Karpas-422 (cell line): ENCODE measurements around the gene MBP. TPM values are rescaled to one million over a fixed set of nuclear protein-coding genes. Genes with fewer than 3 reads are reported as not detected.

Source experiments
- DNase-seq: peaks from one replicate; pipeline ENCODE4 v3.0.0-alpha.2; 2015
- H2AFZ ChIP-seq: fragments of 200-600 bp; sonication (generic); 2 replicates; pipeline ENCODE4 v1.6.1; 2014; ENCODE audit warnings: antibody characterized with exemption, low read length, mixed read lengths
- H3K27ac ChIP-seq: fragments of 200-600 bp; sonication (generic); 2 replicates; pipeline ENCODE4 v1.5.1; 2014; ENCODE audit warnings: mild to moderate bottlenecking, low read length, moderate library complexity
- H3K27me3 ChIP-seq: fragments of 200-600 bp; sonication (generic); 2 replicates; pipeline ENCODE4 v1.6.1; 2014; ENCODE audit warnings: low read length, mixed read lengths
- H3K36me3 ChIP-seq: fragments of 200-600 bp; sonication (generic); 2 replicates; pipeline ENCODE4 v1.6.1; 2014; ENCODE audit warnings: low read length, mixed read lengths; ENCODE audit not compliant: insufficient read depth
- H3K4me1 ChIP-seq: fragments of 200-600 bp; sonication (generic); 2 replicates; pipeline ENCODE4 v1.6.1; 2014; ENCODE audit warnings: mild to moderate bottlenecking, low read length, mixed read lengths
- H3K4me2 ChIP-seq: fragments of 200-600 bp; sonication (generic); 2 replicates; pipeline ENCODE4 v1.6.1; 2014; ENCODE audit warnings: low read length, low read depth, mild to moderate bottlenecking; ENCODE audit not compliant: poor library complexity, severe bottlenecking
- H3K4me3 ChIP-seq: fragments of 200-600 bp; sonication (generic); 2 replicates; pipeline ENCODE4 v1.5.1; 2014; ENCODE audit warnings: mild to moderate bottlenecking, antibody characterized with exemption, low read length, mixed read lengths
- H3K79me2 ChIP-seq: fragments of 200-600 bp; sonication (generic); 2 replicates; pipeline ENCODE4 v1.6.1; 2014; ENCODE audit warnings: mild to moderate bottlenecking, low read length, mixed read lengths
- H3K9ac ChIP-seq: fragments of 200-600 bp; sonication (generic); 2 replicates; pipeline ENCODE4 v1.6.0; 2014; ENCODE audit warnings: low read length
- H3K9me2 ChIP-seq: fragments of 200-600 bp; sonication (generic), shearing (Covaris generic); replicated peaks from 2 replicates; pipeline ENCODE4 v1.6.0; 2014; ENCODE audit warnings: mild to moderate bottlenecking, low read length, moderate library complexity; ENCODE audit not compliant: insufficient read depth
- H3K9me3 ChIP-seq: fragments of 300-700, 200-600 bp; sonication (generic); 2 replicates; pipeline ENCODE4 v1.6.1; 2014; ENCODE audit warnings: low read length, mixed read lengths
- H4K20me1 ChIP-seq: fragments of 200-600 bp; sonication (generic); 2 replicates; pipeline ENCODE4 v1.6.1; 2014; ENCODE audit warnings: mild to moderate bottlenecking, antibody characterized with exemption, low read length, low read depth; ENCODE audit not compliant: insufficient read depth
- total RNA-seq: library from RNA; depleted of rRNA; stranded (reverse); fragments of >200 nt; shearing (Covaris generic); gene quantifications from 2 replicates; pipeline ENCODE4 v1.2.3, GENCODE V29; 2014; ENCODE audit warnings: low replicate concordance

Gene MBP
- total RNA-seq, 1 experiment from 2014 or later: 67.8 TPM

GRCh38 chr18:76959605-76960004, 173.0 kb downstream of the MBP start:
- H3K4me1 ChIP-seq: peaks cover 35% of the 10 kb centered on the region
- peaks cover 19% of the 10 kb centered on the region for H3K36me3 ChIP-seq
- peaks cover 27% of the 10 kb centered on the region for H3K79me2 ChIP-seq
- H4K20me1 ChIP-seq: no peaks in the 10 kb centered on the region
- H3K4me2 ChIP-seq: no peak overlapping the region
- no peak for DNase-seq
- H3K9me3 ChIP-seq: no peaks in the 10 kb centered on the region
- H3K27me3 ChIP-seq: no peaks in the 10 kb centered on the region
- no peak overlapping the region for H3K9ac ChIP-seq
- H3K27ac ChIP-seq: no peak overlapping the region
- H3K9me2 ChIP-seq: no peaks in the 10 kb centered on the region
- H3K4me3 ChIP-seq: no peak overlapping the region
- H2AFZ ChIP-seq: no peak overlapping the region

GRCh38 chr18:76958692-76959341, 173.8 kb downstream of the MBP start:
- Histone ChIP-seq H2AFZ (no peak overlapping the region), H3K36me3 (peaks cover 24% of the 10 kb centered on the region), H3K27me3 (no peaks in the 10 kb centered on the region), H3K79me2 (peaks cover 20% of the 10 kb centered on the region), H3K4me2 (no peak overlapping the region), H3K27ac (no peak overlapping the region), H3K4me3 (no peak overlapping the region), H4K20me1 (no peaks in the 10 kb centered on the region), H3K9ac (no peak overlapping the region), H3K9me3 (no peaks in the 10 kb centered on the region), H3K4me1 (peaks cover 27% of the 10 kb centered on the region), H3K9me2 (no peaks in the 10 kb centered on the region)
- DNase-seq: no peak

GRCh38 chr18:76957384-76958355, 174.9 kb downstream of the MBP start:
- no peak overlapping the region for H3K9ac ChIP-seq
- H3K4me3 ChIP-seq: no peak overlapping the region
- H2AFZ ChIP-seq: no peak overlapping the region
- H3K4me2 ChIP-seq: no peak overlapping the region
- peaks cover 23% of the 10 kb centered on the region for H3K36me3 ChIP-seq
- H3K79me2 ChIP-seq: peaks cover 8% of the 10 kb centered on the region; the same call in 1 of the 2 replicates
- H3K27me3 ChIP-seq: no peaks in the 10 kb centered on the region
- no peaks in the 10 kb centered on the region for H3K9me2 ChIP-seq
- no peaks in the 10 kb centered on the region for H4K20me1 ChIP-seq
- H3K27ac ChIP-seq: no peak overlapping the region
- H3K4me1 ChIP-seq: peaks cover 16% of the 10 kb centered on the region
- H3K9me3 ChIP-seq: no peaks in the 10 kb centered on the region
- DNase-seq: no peak

GRCh38 chr18:76956648-76957047, 175.9 kb downstream of the MBP start:
- H4K20me1 ChIP-seq: no peaks in the 10 kb centered on the region
- H2AFZ ChIP-seq: no peak overlapping the region
- H3K9me2 ChIP-seq: no peaks in the 10 kb centered on the region
- H3K27ac ChIP-seq: no peak overlapping the region
- no peaks in the 10 kb centered on the region for H3K27me3 ChIP-seq
- peaks cover 7% of the 10 kb centered on the region for H3K4me1 ChIP-seq
- H3K9me3 ChIP-seq: no peaks in the 10 kb centered on the region
- peaks cover 20% of the 10 kb centered on the region for H3K36me3 ChIP-seq
- no peak for DNase-seq
- no peak overlapping the region for H3K4me3 ChIP-seq
- no peak overlapping the region for H3K9ac ChIP-seq
- no peak overlapping the region for H3K4me2 ChIP-seq
- no peaks in the 10 kb centered on the region; the same call in 1 of the 2 replicates for H3K79me2 ChIP-seq

GRCh38 chr18:76955524-76956170, 176.9 kb downstream of the MBP start:
- no peak for DNase-seq
- Histone ChIP-seq H3K9me3 (no peaks in the 10 kb centered on the region), H3K79me2 (no peaks in the 10 kb centered on the region; the same call in 1 of the 2 replicates), H3K4me3 (no peak overlapping the region), H3K9ac (no peak overlapping the region), H3K27me3 (no peaks in the 10 kb centered on the region), H3K36me3 (peaks cover 17% of the 10 kb centered on the region), H3K4me2 (no peak overlapping the region), H3K9me2 (no peaks in the 10 kb centered on the region), H4K20me1 (no peaks in the 10 kb centered on the region), H3K27ac (no peak overlapping the region), H2AFZ (no peak overlapping the region), H3K4me1 (peaks cover under 1% of the 10 kb centered on the region; the same call in 1 of the 2 replicates)

GRCh38 chr18:76953583-76954233, 178.9 kb downstream of the MBP start:
- H3K36me3 ChIP-seq: peaks cover 30% of the 10 kb centered on the region; the same call in 1 of the 2 replicates
- no peaks in the 10 kb centered on the region for H3K4me1 ChIP-seq
- no peak overlapping the region for H3K9ac ChIP-seq
- H3K4me2 ChIP-seq: no peak overlapping the region
- no peak overlapping the region for H3K27ac ChIP-seq
- no peaks in the 10 kb centered on the region for H3K9me3 ChIP-seq
- no peaks in the 10 kb centered on the region; the same call in 1 of the 2 replicates for H3K79me2 ChIP-seq
- H3K27me3 ChIP-seq: no peaks in the 10 kb centered on the region
- no peaks in the 10 kb centered on the region for H3K9me2 ChIP-seq
- no peak overlapping the region for H2AFZ ChIP-seq
- H3K4me3 ChIP-seq: no peak overlapping the region
- no peak for DNase-seq
- H4K20me1 ChIP-seq: no peaks in the 10 kb centered on the region

GRCh38 chr18:76953156-76953555, 179.4 kb downstream of the MBP start:
- Histone ChIP-seq H3K9me2 (no peaks in the 10 kb centered on the region), H3K27me3 (no peaks in the 10 kb centered on the region), H3K36me3 (peaks cover 35% of the 10 kb centered on the region; the same call in 1 of the 2 replicates), H3K4me3 (no peak overlapping the region), H3K9ac (no peak overlapping the region), H3K27ac (no peak overlapping the region), H4K20me1 (no peaks in the 10 kb centered on the region), H3K79me2 (no peaks in the 10 kb centered on the region; the same call in 1 of the 2 replicates), H2AFZ (no peak overlapping the region), H3K9me3 (no peaks in the 10 kb centered on the region), H3K4me1 (no peaks in the 10 kb centered on the region), H3K4me2 (no peak overlapping the region)
- DNase-seq: no peak
